Measurements from ENCODE around the gene OR6C2.
"Not testable (repeated sequence)": the region's sequence is repeated elsewhere in the genome, so short reads cannot be mapped to it uniquely, and the experiment has no call there.

The OR6C2 gene

DNA sequence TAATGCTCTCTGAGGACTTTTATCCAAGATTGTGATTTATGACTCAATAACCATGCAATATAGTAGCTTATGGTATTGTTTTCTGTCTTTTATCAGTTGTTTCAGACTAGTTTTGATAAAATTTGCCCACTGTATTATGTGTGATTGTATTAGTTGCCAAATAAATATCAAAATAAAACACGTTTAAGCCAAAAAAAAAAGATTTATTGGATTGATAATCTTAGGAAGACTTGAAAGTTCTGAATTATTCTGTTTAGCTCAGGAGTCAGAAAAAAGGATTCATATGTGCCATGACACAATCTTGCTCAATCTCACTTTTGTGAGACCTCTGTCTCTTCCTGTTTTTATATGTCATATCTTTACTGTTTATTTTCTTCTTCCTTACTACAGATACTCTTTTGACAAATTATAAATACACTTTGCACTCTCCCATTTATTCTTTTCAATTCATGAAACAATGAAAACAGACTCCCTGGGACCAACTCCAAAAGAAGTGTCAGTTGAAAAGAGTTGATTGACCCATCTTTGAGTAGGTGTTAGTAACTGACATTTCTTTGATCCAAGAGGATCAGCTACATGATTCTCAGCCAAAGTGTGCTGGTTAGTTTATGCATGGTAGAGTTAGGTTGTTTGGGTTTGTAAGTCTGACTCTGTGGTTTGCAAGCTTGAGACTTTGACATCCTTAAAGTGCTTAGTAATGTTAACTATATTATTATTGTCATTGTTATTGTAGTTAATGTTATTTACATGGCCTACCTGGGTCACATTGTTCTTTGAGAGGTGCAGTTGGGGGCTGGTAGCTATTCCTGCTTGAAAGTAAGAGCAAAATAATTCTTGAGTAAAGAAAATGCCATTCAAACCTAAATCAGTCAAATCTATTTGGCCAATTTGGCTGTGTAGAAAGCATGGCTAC is 15.3 kb upstream of the OR6C2 start:
- Histone ChIP-seq H3K36me3 (ENCODE audit: insufficient read depth, low read depth, low read length) (no peaks in the 10 kb centered on the region), H3K27me3 (ENCODE audit: insufficient read depth, low read length) (no peaks in the 10 kb centered on the region), H3K4me3 (ENCODE audit: low read length) (peak overlapping the region; percentile 15; the same call in 1 of the 2 replicates), H3K9me3 (ENCODE audit: insufficient read depth, low read depth, low read length) (no peaks in the 10 kb centered on the region), H3K9ac (ENCODE audit: low read depth, low read length) (no peak overlapping the region), H3K27ac (ENCODE audit: low read length) (no peak overlapping the region), H3K4me1 (ENCODE audit: insufficient read depth, low read length) (peaks cover 19% of the 10 kb centered on the region; the same call in 1 of the 2 replicates)

DNA sequence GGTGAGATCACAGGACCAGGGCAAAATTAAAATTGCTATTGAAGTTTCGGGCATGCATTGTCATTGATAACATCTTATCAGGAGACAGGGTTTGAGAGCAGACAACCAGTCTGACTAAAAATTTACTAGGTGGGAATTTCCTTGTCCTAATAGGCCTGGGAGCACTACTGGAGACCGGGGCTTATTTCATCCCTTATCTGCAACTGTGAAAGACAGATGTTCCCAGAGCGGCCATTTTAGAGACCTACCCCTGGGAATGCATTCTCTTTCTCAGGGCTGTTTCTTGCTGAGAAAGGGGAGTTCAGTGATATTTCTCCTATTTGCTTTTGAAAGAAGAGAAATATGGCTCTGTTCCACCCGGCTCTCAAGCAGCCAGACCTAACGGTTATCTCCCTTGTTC is 2.6 kb upstream of the OR6C2 start:
- not testable (repeated sequence) for H3K36me3 ChIP-seq (ENCODE audit: insufficient read depth, low read depth, low read length); H3K27ac ChIP-seq (ENCODE audit: low read length); H3K9me3 ChIP-seq (ENCODE audit: insufficient read depth, low read depth, low read length); H3K4me1 ChIP-seq (ENCODE audit: insufficient read depth, low read length); H3K27me3 ChIP-seq (ENCODE audit: insufficient read depth, low read length); H3K4me3 ChIP-seq (ENCODE audit: low read length); H3K9ac ChIP-seq (ENCODE audit: low read depth, low read length)

DNA sequence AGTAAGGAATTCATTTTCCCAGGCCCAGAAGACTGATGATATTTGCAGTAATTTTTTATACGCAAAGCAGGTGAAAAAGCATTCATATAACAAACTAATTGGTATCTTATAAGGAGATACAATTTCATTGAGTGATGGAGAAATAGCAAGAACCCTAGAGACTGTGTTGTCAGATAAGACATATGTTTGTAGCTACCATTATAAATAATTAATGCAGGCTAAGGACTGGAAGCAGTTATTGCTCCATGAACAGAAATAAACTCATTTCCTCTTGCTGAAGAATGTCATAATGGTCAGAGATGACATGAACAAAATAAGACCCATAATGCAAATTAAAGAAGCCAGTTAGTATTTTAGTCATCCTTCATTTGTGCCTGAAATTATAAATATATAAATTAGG is 1.5 kb downstream of the OR6C2 start:
- no peaks in the 10 kb centered on the region for H3K4me1 ChIP-seq (ENCODE audit: insufficient read depth, low read length)
- no peaks in the 10 kb centered on the region for H3K27me3 ChIP-seq (ENCODE audit: insufficient read depth, low read length)
- H3K4me3 ChIP-seq (ENCODE audit: low read length), result no peak overlapping the region
- H3K27ac ChIP-seq (ENCODE audit: low read length), result no peak overlapping the region
- H3K36me3 ChIP-seq (ENCODE audit: insufficient read depth, low read depth, low read length), result no peaks in the 10 kb centered on the region
- H3K9ac ChIP-seq (ENCODE audit: low read depth, low read length), result no peak overlapping the region
- peaks cover 3% of the 10 kb centered on the region; the same call in 1 of the 2 replicates for H3K9me3 ChIP-seq (ENCODE audit: insufficient read depth, low read depth, low read length)

DNA sequence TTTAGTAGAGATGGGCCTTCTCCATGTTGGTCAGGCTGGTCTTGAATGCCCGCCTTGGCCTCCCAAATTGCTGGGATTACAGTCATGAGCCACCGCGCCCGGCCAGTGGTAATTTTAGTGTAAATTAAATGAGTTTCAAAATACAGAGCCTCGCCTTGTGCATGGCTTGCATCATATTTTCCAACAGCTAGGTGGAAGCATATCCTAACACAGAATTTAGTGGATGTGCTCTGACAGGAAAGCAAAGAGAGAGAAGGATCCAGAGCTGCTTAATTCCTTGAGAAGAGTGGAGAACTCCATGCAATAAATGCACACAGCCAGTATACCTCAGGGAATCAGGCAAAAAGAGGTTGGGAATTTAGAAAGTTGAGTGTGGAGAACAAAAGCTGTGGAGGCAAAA is 2.5 kb downstream of the OR6C2 start:
- H3K27me3 ChIP-seq (ENCODE audit: insufficient read depth, low read length), result no peaks in the 10 kb centered on the region
- H3K36me3 ChIP-seq (ENCODE audit: insufficient read depth, low read depth, low read length), result no peaks in the 10 kb centered on the region
- H3K4me1 ChIP-seq (ENCODE audit: insufficient read depth, low read length), result no peaks in the 10 kb centered on the region
- no peak overlapping the region for H3K9ac ChIP-seq (ENCODE audit: low read depth, low read length)
- no peaks in the 10 kb centered on the region; the same call in 1 of the 2 replicates for H3K9me3 ChIP-seq (ENCODE audit: insufficient read depth, low read depth, low read length)
- no peak overlapping the region for H3K27ac ChIP-seq (ENCODE audit: low read length)
- H3K4me3 ChIP-seq (ENCODE audit: low read length), result no peak overlapping the region

DNA sequence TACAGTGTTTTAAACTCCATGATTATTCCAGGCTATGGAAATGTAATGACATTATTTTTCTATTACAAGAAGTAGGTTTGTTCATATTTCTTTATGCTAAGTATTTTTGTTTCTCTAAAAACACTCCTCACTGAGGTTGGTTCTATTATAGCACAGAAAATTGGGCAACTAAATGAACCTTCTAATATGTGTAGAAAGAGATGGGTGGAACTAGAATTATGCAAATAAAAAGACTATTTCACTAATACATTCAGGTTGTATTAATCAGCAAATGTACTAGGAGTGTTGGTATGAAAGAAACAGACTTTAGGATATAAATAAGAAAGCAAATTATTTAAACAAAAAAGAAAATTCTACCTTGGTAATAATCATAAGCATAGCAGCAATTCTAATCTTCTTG is 4.9 kb downstream of the OR6C2 start:
- no peaks in the 10 kb centered on the region for H3K9me3 ChIP-seq (ENCODE audit: insufficient read depth, low read depth, low read length)
- H3K9ac ChIP-seq (ENCODE audit: low read depth, low read length), result no peak overlapping the region
- H3K36me3 ChIP-seq (ENCODE audit: insufficient read depth, low read depth, low read length), result no peaks in the 10 kb centered on the region

DNA sequence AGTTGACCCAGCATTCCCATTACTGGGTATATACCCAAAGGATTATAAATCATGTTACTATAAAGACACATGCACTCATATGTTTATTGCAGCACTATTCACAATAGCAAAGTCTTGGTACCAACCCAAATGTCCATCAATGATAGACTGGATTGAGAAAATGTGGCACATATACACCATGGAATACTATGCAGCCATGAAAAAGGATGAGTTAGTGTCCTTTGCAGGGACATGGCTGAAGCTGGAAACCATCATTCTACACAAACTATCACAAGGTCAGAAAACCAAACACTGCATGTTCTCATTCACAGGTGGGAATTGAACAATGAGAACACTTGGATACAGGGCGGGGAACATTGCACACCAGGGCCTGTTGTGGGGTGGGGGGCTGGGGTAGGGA is 21.1 kb downstream of the OR6C2 start:
- not testable (repeated sequence) for H3K4me3 ChIP-seq (ENCODE audit: low read length); H3K27ac ChIP-seq (ENCODE audit: low read length); H3K9ac ChIP-seq (ENCODE audit: low read depth, low read length); H3K9me3 ChIP-seq (ENCODE audit: insufficient read depth, low read depth, low read length); H3K4me1 ChIP-seq (ENCODE audit: insufficient read depth, low read length); H3K36me3 ChIP-seq (ENCODE audit: insufficient read depth, low read depth, low read length); H3K27me3 ChIP-seq (ENCODE audit: insufficient read depth, low read length)

More for the DNA sequence above, 4.9 kb downstream of the OR6C2 start:
- Histone ChIP-seq H3K4me3 (ENCODE audit: low read length) (no peak overlapping the region), H3K27ac (ENCODE audit: low read length) (no peak overlapping the region), H3K27me3 (ENCODE audit: insufficient read depth, low read length) (no peaks in the 10 kb centered on the region), H3K4me1 (ENCODE audit: insufficient read depth, low read length) (no peaks in the 10 kb centered on the region)

DNA sequence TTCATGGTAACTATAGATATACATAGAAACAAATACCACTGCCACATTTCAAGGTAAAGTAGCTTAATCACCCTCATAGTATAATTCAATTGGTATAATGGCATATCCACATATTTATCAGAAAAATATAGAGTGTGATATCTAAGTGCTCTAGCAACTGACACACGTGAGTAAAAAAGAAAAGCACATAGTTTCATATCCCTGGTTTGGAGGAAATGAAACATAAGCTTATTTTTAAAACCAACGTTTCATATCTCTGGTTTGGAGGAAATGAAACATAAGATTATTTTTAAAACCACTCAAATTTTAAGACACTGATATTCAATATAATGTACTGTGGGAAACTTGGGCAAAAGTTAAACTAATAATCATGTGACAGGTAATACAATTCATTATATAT is 24.0 kb downstream of the OR6C2 start:
- no peaks in the 10 kb centered on the region for H3K27me3 ChIP-seq (ENCODE audit: insufficient read depth, low read length)
- H3K4me1 ChIP-seq (ENCODE audit: insufficient read depth, low read length), result no peaks in the 10 kb centered on the region
- H3K9me3 ChIP-seq (ENCODE audit: insufficient read depth, low read depth, low read length), result no peaks in the 10 kb centered on the region
- no peak overlapping the region for H3K9ac ChIP-seq (ENCODE audit: low read depth, low read length)
- H3K27ac ChIP-seq (ENCODE audit: low read length), result no peak overlapping the region
- no peaks in the 10 kb centered on the region for H3K36me3 ChIP-seq (ENCODE audit: insufficient read depth, low read depth, low read length)
- no peak overlapping the region for H3K4me3 ChIP-seq (ENCODE audit: low read length)

DNA sequence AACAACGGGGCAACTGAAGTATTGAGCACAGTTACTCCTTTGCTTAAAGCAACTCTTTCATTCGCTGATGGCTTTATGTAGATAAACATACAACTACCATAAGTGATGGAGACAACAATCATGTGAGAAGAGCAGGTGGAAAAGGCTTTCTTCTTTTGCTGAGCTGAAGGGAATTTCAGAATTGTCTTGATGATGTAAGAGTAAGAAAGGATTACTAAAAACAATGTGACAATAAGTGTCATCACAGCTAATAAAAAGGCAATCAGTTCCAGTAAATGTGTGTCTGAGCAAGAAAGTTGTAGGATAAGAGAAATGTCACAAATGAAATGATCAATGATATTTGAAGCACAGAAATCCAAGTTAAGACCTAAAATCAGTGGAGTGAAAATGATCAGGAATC is 25.4 kb downstream of the OR6C2 start:
- Histone ChIP-seq H3K4me1 (ENCODE audit: insufficient read depth, low read length) (no peaks in the 10 kb centered on the region), H3K36me3 (ENCODE audit: insufficient read depth, low read depth, low read length) (no peaks in the 10 kb centered on the region), H3K9me3 (ENCODE audit: insufficient read depth, low read depth, low read length) (no peaks in the 10 kb centered on the region), H3K4me3 (ENCODE audit: low read length) (no peak overlapping the region), H3K27me3 (ENCODE audit: insufficient read depth, low read length) (no peaks in the 10 kb centered on the region), H3K9ac (ENCODE audit: low read depth, low read length) (no peak overlapping the region), H3K27ac (ENCODE audit: low read length) (no peak overlapping the region)

DNA sequence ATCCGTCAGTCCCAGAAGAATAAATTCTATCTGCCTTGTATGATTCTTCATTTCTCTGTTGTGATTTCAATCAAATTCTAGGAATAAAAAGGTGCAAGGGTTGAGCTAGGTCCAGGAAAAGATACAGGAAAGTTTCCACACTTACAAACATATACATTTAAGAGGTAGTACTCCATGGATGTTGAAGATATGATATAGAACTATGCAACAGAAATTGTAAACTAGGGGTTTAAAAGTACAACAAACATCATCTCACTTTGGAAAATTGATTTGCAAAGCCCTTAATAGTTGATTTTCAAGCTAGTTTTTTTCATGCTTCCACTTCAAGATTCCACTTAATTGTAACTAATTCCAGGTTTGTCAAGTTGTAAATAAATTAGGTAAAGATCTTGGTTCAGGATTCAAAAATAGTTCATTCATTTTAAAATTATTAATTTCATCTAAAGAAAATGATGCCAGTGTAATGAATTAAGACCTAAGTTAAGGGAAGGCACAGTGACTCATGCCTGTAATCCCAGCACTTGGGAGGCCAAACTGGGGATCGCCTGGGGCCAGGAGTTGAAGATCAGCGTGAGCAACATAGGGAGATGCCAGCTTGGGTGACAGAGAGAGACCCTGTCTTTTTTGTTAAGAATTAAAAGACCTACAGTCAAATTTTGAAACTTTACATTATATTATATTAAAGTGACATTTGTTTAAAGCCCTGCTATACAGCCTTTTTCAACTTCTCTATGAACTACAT is 26.4 kb downstream of the OR6C2 start, which contains the start of gene OR6C70:
Gene OR6C70, minus strand, starts transcription at position 51 of the 742 bp plus-strand sequence. Its CDS starts 0 bp downstream, at position 51.
- H3K4me3 ChIP-seq (ENCODE audit: low read length), result no peak within 1 kb of the TSS
- H3K36me3 ChIP-seq (ENCODE audit: insufficient read depth, low read depth, low read length), result no peaks in the 10 kb centered on the region
- H3K4me1 ChIP-seq (ENCODE audit: insufficient read depth, low read length), result no peaks in the 10 kb centered on the region
- H3K9me3 ChIP-seq (ENCODE audit: insufficient read depth, low read depth, low read length), result no peaks in the 10 kb centered on the region
- no peak within 1 kb of the TSS for H3K27ac ChIP-seq (ENCODE audit: low read length)
- H3K27me3 ChIP-seq (ENCODE audit: insufficient read depth, low read length), result no peaks in the 10 kb centered on the region
- no peak within 1 kb of the TSS for H3K9ac ChIP-seq (ENCODE audit: low read depth, low read length)

DNA sequence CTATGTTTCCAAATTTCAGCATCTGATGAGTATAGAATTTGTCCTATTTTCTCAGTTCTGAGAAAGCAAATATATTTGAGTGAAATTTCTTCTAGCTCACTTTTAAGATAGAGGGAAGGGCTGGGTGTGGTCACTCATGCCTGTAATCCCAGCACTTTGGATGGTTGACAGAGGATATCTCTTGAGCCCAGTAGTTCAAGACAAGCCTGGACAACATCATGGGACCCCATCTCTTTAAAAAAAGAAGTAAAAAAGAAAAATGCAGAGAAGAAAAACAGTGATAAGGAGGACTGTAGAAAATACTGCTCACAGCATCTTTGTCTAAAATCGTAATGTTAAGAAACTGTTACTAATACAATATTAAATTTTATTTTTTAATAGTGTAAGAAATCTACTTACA is 28.4 kb downstream of the OR6C2 start:
- no peaks in the 10 kb centered on the region for H3K36me3 ChIP-seq (ENCODE audit: insufficient read depth, low read depth, low read length)
- H3K4me3 ChIP-seq (ENCODE audit: low read length), result no peak overlapping the region
- no peak overlapping the region for H3K27ac ChIP-seq (ENCODE audit: low read length)
- H3K9me3 ChIP-seq (ENCODE audit: insufficient read depth, low read depth, low read length), result no peaks in the 10 kb centered on the region
- H3K4me1 ChIP-seq (ENCODE audit: insufficient read depth, low read length), result no peaks in the 10 kb centered on the region
- no peak overlapping the region for H3K9ac ChIP-seq (ENCODE audit: low read depth, low read length)
- no peaks in the 10 kb centered on the region for H3K27me3 ChIP-seq (ENCODE audit: insufficient read depth, low read length)

DNA sequence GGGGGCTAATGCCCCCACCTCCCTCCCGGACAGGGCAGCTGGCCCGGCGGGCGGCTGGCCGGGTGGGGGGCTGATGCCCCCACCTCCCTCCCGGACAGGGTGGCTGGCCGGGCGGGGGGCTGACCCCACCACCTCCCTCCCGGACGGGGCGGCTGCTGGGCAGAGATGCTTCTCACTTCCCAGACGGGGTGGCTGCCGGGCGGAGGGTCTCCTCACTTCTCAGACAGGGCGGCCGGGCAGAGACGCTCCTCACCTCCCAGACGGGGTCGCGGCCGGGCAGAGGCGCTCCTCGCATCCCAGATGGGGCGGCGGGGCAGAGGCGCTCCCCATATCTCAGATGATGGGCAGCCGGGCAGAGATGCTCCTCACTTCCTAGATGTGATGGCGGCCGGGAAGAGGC is 35.3 kb downstream of the OR6C2 start:
- H3K9ac ChIP-seq (ENCODE audit: low read depth, low read length); H3K36me3 ChIP-seq (ENCODE audit: insufficient read depth, low read depth, low read length); H3K9me3 ChIP-seq (ENCODE audit: insufficient read depth, low read depth, low read length); H3K4me3 ChIP-seq (ENCODE audit: low read length); H3K27me3 ChIP-seq (ENCODE audit: insufficient read depth, low read length); H3K4me1 ChIP-seq (ENCODE audit: insufficient read depth, low read length); H3K27ac ChIP-seq (ENCODE audit: low read length): not testable (repeated sequence)

DNA sequence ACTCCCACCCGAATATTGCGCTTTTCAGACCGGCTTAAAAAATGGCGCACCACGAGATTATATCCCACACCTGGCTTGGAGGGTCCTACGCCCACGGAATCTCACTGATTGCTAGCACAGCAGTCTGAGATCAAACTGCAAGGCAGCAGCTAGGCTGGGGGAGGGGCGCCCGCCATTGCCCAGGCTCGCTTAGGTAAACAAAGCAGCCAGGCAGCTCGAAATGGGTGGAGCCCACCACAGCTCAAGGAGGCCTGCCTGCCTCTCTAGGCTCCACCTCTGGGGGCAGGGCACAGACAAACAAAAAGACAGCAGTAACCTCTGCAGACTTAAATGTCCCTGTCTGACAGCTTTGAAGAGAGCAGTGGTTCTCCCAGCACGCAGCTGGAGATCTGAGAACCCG is 40.4 kb downstream of the OR6C2 start:
- H3K36me3 ChIP-seq (ENCODE audit: insufficient read depth, low read depth, low read length); H3K9me3 ChIP-seq (ENCODE audit: insufficient read depth, low read depth, low read length); H3K9ac ChIP-seq (ENCODE audit: low read depth, low read length); H3K27me3 ChIP-seq (ENCODE audit: insufficient read depth, low read length); H3K4me1 ChIP-seq (ENCODE audit: insufficient read depth, low read length); H3K4me3 ChIP-seq (ENCODE audit: low read length); H3K27ac ChIP-seq (ENCODE audit: low read length): not testable (repeated sequence)
